ENCODE results near the gene IFI44. TPM values are rescaled to one million over a fixed set of nuclear protein-coding genes. Genes with fewer than 3 reads are reported as not detected.

The IFI44 gene
- total RNA-seq, 1 donor from 2014 or later: not detected

DNA sequence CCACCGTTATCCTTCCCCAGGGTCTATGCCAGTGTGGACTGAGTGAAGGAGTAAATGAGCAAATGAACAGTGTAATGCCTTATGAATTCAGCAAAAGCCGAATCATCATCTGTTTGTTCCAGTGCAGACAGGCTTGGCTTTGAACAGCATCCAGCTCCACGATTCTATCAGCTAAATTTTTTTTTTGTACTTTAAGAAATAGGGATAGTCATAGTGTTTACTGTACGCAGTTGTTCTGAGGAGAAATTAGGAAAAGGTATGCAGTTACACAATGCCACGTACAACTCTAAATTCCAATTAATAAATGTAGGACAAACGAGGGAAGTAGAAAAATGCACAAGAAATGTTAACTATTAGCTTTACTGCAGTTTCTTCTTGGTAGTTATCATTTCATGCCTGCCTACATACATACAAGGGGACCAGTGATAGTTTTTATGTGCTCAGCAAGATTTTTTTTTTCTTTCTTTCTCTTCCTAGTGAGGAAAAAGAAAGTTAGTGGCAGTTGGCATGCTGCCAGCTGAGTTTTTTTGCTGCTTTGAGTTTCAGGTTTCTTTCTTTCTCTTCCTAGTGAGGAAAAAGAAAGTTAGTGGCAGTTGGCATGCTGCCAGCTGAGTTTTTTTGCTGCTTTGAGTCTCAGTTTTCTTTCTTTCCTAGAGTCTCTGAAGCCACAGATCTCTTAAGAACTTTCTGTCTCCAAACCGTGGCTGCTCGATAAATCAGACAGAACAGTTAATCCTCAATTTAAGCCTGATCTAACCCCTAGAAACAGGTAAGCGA lies 29.6 kb upstream of the IFI44 start, which contains the start of gene IFI44L:
TSS of gene IFI44L (plus strand) at position 646 of the 777 bp plus-strand sequence. CDS start 7,468 bp downstream, outside the sequence.
- Mint-ChIP-seq H3K36me3 (ENCODE audit: insufficient read depth) (no peaks in the 10 kb centered on the region), H3K27ac (no peak within 1 kb of the TSS), H3K9me3 (ENCODE audit: low read depth) (no peaks in the 10 kb centered on the region), H3K4me3 (ENCODE audit: low read depth) (no peak within 1 kb of the TSS), H3K4me1 (ENCODE audit: low read depth) (no peaks in the 10 kb centered on the region), H3K27me3 (peaks cover 2% of the 10 kb centered on the region)
- DNase-seq (ENCODE audit: low spot score, unreplicated experiment): no peak
- TF ChIP-seq, protein P1, sequence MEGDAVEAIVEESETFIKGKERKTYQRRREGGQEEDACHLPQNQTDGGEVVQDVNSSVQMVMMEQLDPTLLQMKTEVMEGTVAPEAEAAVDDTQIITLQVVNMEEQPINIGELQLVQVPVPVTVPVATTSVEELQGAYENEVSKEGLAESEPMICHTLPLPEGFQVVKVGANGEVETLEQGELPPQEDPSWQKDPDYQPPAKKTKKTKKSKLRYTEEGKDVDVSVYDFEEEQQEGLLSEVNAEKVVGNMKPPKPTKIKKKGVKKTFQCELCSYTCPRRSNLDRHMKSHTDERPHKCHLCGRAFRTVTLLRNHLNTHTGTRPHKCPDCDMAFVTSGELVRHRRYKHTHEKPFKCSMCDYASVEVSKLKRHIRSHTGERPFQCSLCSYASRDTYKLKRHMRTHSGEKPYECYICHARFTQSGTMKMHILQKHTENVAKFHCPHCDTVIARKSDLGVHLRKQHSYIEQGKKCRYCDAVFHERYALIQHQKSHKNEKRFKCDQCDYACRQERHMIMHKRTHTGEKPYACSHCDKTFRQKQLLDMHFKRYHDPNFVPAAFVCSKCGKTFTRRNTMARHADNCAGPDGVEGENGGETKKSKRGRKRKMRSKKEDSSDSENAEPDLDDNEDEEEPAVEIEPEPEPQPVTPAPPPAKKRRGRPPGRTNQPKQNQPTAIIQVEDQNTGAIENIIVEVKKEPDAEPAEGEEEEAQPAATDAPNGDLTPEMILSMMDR (IDR thresholded peaks at IDR 0.05; ENCODE audit: unreplicated experiment): no peak

DNA sequence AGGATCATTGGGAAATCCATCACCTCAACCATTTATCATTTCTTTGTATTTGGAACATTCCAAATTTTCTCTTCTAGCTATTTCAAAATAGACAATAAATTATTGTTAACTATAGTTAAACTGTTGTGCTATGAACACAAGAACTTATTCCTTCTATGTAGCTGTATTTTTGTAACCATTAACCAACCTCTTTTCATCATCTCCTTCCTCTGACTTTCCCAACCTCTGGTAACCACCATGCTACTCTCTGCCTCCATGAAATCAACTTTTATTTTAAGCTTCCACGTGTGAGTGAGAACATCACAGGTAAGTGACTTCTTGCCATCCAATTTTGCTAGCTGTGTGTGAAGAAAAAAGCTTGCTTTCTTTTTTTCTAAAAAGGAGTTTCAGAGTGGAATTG lies 29.0 kb upstream of the IFI44 start:
- H3K36me3 Mint-ChIP-seq (ENCODE audit: insufficient read depth): no peaks in the 10 kb centered on the region
- H3K27me3 Mint-ChIP-seq: peaks cover 2% of the 10 kb centered on the region
- TF ChIP-seq, protein P1 (IDR thresholded peaks at IDR 0.05; ENCODE audit: unreplicated experiment): no peak
- H3K9me3 Mint-ChIP-seq (ENCODE audit: low read depth): no peaks in the 10 kb centered on the region
- H3K4me3 Mint-ChIP-seq (ENCODE audit: low read depth): no peak overlapping the region
- DNase-seq (ENCODE audit: low spot score, unreplicated experiment): no peak
- no peak overlapping the region for H3K27ac Mint-ChIP-seq
- H3K4me1 Mint-ChIP-seq (ENCODE audit: low read depth): no peaks in the 10 kb centered on the region

DNA sequence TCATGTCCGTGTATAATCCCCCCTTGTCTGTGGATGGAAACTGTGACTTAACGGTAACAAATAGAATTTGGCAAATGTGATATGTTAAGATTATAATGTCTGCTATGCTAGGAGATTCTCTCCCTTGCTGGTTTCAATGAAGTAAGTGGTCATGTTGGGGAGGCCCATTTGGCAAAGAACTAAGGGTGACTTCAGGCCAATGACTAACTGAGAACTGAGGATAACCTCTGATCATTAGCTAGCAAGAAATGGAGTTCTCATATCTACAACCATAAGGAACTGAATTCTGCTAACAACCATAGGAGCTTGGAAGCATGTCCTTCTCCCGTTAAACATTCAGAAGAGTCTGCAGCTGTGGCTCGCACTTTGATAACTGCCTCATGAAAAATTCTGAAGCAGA lies 27.1 kb upstream of the IFI44 start:
- TF ChIP-seq, protein P1 (IDR thresholded peaks at IDR 0.05; ENCODE audit: unreplicated experiment): no peak
- H3K27ac Mint-ChIP-seq: no peak overlapping the region
- H3K36me3 Mint-ChIP-seq (ENCODE audit: insufficient read depth): no peaks in the 10 kb centered on the region
- no peaks in the 10 kb centered on the region for H3K4me1 Mint-ChIP-seq (ENCODE audit: low read depth)
- H3K27me3 Mint-ChIP-seq: peaks cover 8% of the 10 kb centered on the region
- no peaks in the 10 kb centered on the region for H3K9me3 Mint-ChIP-seq (ENCODE audit: low read depth)
- no peak for DNase-seq (ENCODE audit: low spot score, unreplicated experiment)
- no peak overlapping the region for H3K4me3 Mint-ChIP-seq (ENCODE audit: low read depth)

DNA sequence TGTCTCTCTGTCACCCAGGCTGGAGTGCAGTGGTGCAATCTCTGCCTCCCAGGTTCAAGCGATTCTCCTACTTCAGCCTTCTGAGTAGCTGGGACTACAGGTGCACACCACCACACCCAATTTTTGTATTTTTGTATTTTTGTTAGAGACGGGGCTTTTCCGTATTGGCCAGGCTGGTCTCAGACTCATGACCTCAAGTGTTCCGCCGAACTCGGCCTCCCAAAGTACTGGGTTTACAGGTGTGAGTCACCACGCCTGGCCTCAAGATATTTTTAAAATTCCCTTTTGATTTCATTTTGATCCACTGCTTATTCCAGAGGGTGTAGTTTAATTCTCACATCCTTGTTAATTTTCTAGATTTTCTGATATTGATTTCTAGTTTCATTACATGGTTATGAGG lies 25.6 kb upstream of the IFI44 start:
- Mint-ChIP-seq H3K9me3 (ENCODE audit: low read depth) (no peaks in the 10 kb centered on the region), H3K4me3 (ENCODE audit: low read depth) (no peak overlapping the region), H3K4me1 (ENCODE audit: low read depth) (no peaks in the 10 kb centered on the region), H3K27me3 (peaks cover 11% of the 10 kb centered on the region), H3K27ac (no peak overlapping the region), H3K36me3 (ENCODE audit: insufficient read depth) (no peaks in the 10 kb centered on the region)
- DNase-seq (ENCODE audit: low spot score, unreplicated experiment): no peak
- TF ChIP-seq, protein P1 (IDR thresholded peaks at IDR 0.05; ENCODE audit: unreplicated experiment): no peak

DNA sequence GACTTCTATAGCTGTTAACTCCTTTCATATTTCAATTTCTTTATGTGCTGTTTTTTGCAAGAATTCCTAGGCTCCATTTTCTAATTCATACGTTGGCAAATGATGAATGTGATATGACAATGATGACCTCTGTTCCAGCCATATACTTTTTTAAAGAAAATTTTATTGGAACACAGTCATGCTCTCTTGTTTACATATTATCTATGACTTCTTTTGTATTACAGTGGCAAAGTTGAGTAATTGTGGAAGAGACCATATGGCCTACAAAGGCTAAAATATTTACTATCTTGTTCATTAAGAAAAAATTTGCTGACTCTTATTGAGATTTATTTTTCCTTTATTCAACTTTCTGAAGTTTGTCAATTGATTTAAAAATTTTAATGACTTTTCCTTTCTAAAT lies 22.3 kb upstream of the IFI44 start:
- Mint-ChIP-seq H3K4me1 (ENCODE audit: low read depth) (no peaks in the 10 kb centered on the region), H3K27ac (no peak overlapping the region), H3K36me3 (ENCODE audit: insufficient read depth) (no peaks in the 10 kb centered on the region), H3K27me3 (peaks cover 9% of the 10 kb centered on the region), H3K9me3 (ENCODE audit: low read depth) (no peaks in the 10 kb centered on the region), H3K4me3 (ENCODE audit: low read depth) (no peak overlapping the region)
- DNase-seq (ENCODE audit: low spot score, unreplicated experiment): no peak
- TF ChIP-seq, protein P1 (IDR thresholded peaks at IDR 0.05; ENCODE audit: unreplicated experiment): no peak
